Stimulated activated CD4-positive, alpha-beta T cell treated with anti-CD3 and anti-CD28 coated beads, Interleukin-12 subunit alpha, Interleukin-12 subunit beta, amount 100 ng/mL, for 24 hours (primary cell): ENCODE data around the gene UBE2C.

ENCODE experiments used
- DNase-seq, 2 experiments: peaks; one replicate each; pipeline ENCODE4 v3.0.0-alpha.2; 2020; ENCODE audit warnings: low read depth in 2 of 2

Gene UBE2C

DNA sequence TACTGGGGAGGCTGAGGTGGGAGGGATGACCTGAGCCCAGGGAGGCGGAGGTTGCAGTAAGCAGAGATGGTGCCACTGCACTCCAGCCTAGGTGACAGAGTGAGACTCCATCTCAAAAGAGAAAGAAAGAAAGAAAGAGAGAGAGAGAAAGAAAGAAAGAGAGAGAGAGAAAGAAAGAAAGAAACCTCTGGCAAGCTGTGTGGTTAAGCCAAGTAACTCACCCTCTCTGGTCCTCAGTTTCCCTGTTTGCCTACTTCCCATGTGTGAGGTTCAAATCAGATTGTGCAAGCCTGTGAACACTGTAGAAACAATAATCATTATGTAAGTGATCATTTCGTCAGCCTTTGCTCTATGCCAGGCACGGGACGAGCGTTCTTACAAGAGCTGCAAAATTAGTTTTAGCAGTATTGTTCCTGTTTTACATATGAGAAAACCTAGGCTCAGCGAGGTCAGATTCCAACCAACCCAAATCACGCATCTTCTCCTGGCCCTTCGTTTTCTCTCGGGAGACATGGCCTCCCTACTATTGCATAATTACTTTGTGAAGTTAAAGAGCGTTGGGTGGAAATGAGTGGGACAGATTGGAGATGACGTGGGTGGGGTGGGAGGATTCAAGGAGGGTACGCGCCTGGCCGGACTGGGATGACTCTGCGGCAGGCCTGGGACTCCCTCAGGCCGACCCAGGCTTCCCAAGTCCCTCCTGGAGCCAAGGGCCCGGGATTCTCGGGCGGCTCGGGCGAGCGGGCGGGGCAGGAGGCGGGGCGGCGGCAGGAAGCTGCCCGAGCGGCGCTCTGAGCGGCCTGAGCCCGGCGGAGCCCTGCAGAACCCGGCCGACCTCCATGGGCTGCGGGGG is 20.8 kb downstream of the UBE2C start, which contains the start of gene SNX21:
Gene SNX21, plus strand, starts transcription at position 770 of the 853 bp plus-strand sequence. CDS start 121 bp downstream, outside the sequence.
- no peak for DNase-seq

DNA sequence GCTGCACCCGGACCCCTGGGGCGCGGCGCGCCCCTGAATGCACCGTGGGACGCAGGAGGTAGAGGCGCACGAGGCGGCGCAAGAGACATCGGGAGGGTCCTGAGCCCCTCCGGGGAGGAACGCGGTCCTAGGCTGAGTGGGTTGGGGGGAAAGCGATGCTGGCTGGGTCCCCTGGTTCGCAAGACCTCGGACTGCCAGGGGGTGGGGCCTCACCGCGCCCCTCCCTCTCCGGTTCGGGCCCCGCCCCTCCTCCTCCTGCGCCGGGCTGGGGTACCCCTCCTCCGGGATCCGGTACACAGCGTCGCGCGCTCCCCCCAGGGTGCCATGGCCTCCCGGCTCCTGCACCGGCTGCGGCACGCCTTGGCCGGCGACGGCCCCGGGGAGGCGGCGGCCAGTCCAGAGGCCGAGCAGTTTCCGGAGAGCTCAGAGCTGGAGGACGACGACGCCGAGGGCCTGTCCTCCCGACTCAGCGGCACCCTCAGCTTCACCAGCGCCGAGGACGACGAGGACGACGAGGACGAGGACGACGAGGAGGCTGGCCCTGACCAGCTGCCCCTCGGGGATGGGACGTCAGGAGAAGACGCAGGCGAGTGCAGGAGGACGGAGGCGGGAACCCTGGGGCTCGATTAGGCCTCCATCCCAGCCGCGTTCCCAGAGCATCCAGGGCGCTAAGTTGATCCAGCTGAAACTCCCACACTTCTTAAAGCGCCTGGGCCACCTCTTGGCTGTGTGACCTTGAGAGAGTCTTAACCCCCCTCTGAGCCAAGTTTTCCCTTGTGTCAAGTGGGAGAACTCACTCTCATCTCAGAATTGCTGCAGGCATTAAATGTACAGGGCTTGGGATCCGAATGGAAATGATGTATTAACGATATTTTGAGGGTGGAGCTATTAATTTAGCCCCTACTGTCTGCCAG is 21.7 kb downstream of the UBE2C start:
- peak in 1 of 2 experiments; percentile 28 for DNase-seq

GRCh38 chr20:45834797-45835161 is 22.3 kb downstream of the UBE2C start:
- DNase-seq, result no peak

DNA sequence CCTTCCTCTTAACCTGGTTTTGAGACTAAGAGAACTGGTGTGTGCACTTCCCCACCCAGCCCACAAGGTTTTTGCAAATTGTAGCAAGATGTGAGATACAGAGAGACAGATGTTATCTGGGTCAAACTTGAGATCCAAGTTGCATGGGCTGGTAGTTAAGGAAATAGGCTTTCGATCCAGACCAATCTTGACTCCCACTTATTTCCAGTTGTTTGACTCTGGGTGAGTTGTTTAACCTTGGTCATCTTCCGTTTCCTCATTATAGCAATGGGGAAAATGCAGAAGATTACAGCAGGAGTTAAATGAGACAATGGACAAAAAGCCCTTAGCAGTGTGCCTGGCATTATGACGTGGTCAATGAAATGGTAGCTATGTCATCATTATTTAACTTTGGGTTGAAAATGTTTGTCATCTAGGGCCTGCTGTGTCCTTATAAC is 22.9 kb downstream of the UBE2C start:
- no peak for DNase-seq

DNA sequence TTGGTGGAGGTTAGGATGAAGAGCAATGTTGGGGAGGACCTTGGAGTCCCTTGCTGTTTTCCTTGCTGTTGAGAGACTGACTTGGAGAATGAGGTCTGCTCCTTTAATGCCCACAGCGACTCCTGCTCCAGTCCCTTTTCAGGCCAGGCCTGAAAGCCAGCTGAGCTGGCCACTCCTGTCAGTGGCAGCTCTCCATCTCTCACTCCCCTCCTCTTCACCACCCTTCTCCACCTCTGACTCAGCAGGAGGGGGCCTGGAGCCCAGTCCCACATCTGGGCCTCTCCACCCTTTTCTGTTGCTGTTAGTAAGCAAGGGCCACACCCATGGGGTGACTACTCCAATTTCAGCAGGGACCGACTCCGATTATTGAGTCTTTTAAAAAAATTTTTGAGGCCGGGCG is 23.4 kb downstream of the UBE2C start:
- no peak for DNase-seq

- no peak for DNase-seq
These were observed 24.4 kb downstream of the UBE2C start for GRCh38 chr20:45836841-45837240.

DNA sequence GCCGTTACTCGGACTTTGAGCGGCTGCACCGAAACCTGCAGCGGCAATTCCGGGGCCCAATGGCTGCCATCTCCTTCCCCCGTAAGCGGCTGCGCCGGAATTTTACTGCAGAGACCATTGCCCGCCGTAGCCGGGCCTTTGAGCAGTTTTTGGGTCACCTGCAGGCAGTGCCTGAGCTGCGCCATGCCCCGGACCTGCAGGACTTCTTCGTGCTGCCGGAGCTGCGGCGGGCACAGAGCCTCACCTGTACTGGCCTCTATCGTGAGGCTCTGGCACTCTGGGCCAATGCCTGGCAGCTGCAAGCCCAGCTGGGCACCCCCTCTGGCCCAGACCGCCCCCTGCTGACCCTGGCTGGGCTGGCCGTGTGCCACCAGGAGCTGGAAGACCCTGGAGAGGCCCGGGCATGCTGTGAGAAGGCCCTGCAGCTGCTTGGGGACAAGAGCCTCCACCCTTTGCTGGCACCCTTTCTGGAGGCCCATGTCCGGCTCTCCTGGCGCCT is 28.3 kb downstream of the UBE2C start:
- no peak for DNase-seq

DNA sequence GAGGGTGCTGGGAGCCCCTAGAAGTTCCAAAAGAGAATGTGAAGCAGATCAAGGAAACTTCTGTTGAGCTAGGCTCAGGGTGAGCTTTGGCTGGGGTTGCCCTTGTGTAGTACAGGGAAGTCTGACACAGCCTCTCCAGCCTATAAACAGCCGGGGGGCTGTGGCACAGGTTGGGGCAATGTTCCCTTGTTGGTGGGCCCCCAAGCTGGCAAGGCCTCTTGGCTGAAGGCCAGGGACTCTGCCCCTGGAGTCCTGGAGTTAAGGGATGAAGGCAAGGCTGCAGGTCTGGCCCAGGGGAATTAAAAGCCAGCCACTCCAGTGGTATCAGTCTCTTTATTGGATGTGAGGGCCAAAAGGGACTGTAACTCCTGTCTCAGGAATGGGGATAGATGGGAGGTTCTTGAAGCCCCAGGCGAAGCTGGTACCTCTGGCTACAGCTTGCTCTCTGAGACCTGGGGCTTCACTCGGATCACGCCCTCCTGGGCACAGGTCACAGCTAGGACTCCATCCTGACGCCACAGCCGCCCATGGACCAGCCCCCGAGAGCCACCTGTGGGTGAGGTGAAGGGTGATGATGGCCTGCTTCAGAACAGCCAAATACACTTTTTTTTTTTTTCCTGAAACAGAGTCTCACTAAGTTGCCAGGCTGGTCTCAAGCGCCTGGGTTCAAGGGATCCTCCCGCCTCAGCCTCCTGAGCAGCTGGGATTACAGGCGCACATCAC is 29.1 kb downstream of the UBE2C start:
- DNase-seq, result no peak

GRCh38 chr20:45842169-45842812 is 29.8 kb downstream of the UBE2C start:
- DNase-seq, result no peak

DNA sequence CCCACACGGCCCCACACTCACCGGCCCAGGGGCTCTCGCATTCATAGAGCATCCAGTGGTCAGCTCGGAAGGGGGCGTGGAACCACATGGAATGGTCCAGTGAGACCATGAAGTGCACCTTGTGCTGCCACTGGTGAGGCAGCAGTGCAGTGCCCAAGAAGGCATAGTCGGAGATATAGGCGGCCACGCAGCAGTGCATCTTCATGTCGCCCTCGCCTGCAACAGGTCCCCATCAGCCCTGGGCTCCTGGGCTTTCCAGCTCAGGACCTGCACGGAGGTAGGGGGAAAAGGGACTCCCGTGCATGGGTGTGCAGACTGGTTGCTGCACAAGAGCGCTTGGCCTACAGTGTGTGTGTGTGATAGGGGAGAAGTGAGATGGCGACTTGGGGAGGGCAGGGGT is 31.1 kb downstream of the UBE2C start:
- DNase-seq, result no peak

GRCh38 chr20:45845452-45845851 is 33.0 kb downstream of the UBE2C start:
- no peak for DNase-seq

GRCh38 chr20:45848421-45848820 is 36.0 kb downstream of the UBE2C start:
- no peak for DNase-seq

DNA sequence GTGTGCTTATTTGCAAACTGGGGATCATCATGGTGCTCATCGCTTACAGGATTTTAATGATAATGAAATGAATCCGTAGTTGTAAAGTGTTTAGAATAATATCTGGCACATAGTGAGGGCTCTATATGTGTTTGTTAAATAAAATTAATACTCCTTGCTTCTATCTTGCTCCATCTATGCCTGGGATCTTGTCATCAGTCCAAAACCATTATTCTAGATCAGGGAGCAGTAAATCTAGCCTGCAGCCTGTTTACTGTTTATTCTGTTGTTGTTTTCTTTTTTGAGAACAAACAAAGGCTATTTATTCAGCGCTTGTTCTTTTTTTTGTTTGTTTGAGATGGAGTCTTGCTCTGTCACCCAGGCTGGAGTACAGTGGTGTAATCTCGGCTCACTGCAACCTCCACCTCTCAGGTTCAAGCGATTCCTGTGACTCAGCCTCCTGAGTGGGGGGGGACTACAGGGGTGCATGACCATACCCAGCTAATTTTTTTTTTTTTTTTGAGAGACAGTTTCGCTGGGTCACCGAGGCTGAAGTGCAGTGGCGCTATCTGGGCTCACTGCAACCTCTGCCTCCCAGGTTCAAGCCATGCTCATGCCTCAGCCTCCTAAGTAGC is 36.6 kb downstream of the UBE2C start:
- no peak for DNase-seq

DNA sequence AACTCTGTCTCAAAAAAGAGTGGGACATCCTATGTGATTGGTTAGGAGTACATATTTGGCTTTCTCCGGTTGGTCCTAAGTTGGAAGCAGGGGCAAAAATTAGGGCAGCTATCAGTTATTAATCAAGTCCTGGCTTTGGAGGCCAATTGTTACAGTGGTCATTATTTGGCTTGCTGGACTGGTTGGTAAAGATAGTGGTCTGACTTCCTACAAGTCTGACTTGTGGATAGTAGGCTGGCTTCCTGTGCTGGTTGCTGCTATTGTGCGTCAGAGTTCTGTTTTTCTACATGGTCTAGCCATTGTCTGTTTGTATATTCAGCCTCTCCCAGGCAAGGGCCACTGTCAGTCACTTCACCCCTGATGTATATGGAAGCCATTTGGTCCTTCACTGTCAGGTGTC is 37.8 kb downstream of the UBE2C start:
- no peak for DNase-seq

DNA sequence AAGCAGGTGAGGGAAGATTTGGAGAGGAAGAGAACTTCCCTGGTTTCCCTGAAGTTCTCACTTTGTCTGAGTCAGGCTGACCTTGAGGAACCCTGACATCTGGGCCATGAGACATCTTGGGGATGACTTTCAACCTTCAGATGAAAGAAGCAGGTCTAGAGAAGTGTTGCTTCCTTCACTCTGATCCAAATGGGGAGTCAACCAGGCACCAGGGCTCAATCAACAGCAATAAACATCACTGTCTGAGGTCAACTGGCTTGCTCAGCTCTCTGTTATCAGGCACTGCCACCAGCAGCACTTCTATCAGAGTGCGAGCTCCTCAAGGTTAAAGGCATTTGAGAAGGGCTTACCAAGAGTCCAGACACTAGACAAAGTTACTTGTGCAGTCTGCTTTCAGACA is 38.5 kb downstream of the UBE2C start:
- no peak for DNase-seq

DNA sequence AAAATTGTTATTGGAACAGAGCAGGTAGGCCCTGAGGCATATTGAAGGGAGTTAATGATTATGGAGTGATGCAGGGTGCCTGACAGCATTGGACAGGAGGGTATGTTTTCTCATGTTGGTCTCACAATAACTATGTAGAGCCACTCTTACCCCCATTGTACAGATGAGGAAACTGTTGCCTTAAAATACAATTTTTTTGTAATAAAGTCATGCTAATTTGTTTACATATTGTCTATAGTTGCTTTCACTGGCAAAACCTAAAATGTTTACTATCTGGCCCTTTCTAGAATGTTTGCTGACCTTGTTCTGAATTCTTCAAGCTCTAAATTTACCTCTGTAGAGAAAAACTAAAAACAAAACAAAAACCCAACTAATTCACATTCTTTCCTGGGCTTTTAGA is 39.1 kb downstream of the UBE2C start:
- no peak for DNase-seq

DNA sequence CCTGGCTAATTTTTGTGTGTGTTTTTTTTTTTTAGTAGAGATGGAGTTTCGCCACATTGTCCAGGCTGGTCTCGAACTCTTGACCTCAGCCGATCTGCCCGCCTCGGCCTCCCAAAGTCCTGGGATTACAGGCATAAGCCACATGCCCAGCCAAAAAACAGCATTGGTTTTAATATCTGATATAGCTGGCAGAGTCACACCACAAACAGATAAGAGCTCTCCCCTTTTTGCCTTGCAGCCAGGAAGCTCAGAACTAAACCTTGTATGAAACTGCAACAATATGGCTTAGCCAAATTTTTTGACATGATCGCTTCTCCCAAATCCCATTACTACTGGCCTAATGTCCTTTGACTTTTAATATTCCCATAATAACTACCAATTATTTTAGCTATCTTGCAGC is 39.9 kb downstream of the UBE2C start:
- DNase-seq, result no peak

DNA sequence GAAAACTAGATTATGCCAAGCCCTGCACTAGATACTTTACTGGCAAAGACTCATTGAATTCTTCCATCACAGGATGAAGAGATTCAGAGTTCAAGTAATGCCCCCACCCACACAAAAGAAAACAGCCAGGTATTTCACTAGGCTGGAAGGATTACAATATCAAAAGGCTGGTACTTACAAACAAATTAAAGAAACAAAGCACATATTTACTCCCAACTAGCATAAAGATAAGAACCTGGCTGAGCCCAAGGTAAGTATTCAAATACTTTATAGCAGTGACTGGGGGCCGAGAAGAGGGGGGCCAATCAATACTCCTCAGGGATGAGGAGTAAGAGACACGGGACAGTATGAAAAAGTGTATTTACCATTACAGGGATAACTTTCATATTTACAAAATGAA is 41.0 kb downstream of the UBE2C start:
- DNase-seq, result no peak

- DNase-seq, result peak; percentile 81 to 87
These were observed 44.9 kb downstream of the UBE2C start, which contains the start of the genes ACOT8 and ZSWIM3 for GRCh38 chr20:45857114-45857881. Gene ACOT8, minus strand, starts transcription at chr20:45857392. Its CDS starts 77 bp downstream, at chr20:45857315. Gene ZSWIM3, plus strand, starts transcription at chr20:45857614. Its CDS starts 212 bp downstream, at chr20:45857826.

- peak in 1 of 2 experiments; percentile 41 for DNase-seq
These were observed 45.4 kb downstream of the UBE2C start for GRCh38 chr20:45857882-45858216.
